Ammon's horn (tissue), 1 donor: Measurements from ENCODE around the gene APPL1.
A peak's percentile ranks its signal among the peaks of the same experiment; 100 is the strongest.

Source experiments
- DNase-seq: peaks from one replicate; pipeline ENCODE4 v3.0.0-alpha.2; 2016; ENCODE audit warnings: low spot score

APPL1 gene, protein sequence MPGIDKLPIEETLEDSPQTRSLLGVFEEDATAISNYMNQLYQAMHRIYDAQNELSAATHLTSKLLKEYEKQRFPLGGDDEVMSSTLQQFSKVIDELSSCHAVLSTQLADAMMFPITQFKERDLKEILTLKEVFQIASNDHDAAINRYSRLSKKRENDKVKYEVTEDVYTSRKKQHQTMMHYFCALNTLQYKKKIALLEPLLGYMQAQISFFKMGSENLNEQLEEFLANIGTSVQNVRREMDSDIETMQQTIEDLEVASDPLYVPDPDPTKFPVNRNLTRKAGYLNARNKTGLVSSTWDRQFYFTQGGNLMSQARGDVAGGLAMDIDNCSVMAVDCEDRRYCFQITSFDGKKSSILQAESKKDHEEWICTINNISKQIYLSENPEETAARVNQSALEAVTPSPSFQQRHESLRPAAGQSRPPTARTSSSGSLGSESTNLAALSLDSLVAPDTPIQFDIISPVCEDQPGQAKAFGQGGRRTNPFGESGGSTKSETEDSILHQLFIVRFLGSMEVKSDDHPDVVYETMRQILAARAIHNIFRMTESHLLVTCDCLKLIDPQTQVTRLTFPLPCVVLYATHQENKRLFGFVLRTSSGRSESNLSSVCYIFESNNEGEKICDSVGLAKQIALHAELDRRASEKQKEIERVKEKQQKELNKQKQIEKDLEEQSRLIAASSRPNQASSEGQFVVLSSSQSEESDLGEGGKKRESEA

DNA sequence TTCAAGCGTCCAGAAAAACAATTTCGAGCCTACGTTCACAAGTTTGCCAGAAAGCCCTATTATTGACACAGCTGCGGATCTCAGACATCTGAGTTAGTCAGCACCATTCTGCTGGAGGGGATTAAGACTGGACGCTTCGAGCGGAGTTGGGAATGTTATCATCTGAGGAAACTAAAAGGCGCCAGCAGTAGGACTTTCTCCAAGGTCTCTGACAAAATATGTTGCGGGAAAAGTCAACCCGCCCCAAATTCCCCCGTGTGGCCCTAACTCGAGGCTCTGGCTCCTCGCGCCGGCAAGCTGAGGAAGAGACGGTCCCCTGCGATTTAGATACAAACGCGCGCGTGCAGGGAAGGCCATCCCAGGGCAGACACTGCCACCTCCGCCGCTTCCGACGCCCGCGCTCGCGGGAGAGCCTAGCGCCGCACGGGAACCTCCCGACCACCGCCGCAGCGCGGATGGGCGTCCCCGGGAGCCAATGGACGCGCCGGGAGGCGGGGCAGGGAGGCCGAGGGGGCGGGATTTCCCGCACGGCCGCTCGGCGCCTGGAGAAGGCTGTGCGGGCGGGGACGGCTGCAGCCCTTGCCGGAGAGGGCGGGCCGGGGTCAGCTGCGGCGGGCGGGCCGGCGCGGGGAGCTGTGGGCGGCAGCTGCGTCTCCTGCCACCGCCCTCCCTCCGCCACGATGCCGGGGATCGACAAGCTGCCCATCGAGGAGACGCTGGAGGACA, at the start of gene APPL1:
Gene APPL1, plus strand, starts transcription at position 526 of the 726 bp plus-strand sequence. Its CDS starts 155 bp downstream, at position 681.
- DNase-seq: peak; percentile 95

DNA sequence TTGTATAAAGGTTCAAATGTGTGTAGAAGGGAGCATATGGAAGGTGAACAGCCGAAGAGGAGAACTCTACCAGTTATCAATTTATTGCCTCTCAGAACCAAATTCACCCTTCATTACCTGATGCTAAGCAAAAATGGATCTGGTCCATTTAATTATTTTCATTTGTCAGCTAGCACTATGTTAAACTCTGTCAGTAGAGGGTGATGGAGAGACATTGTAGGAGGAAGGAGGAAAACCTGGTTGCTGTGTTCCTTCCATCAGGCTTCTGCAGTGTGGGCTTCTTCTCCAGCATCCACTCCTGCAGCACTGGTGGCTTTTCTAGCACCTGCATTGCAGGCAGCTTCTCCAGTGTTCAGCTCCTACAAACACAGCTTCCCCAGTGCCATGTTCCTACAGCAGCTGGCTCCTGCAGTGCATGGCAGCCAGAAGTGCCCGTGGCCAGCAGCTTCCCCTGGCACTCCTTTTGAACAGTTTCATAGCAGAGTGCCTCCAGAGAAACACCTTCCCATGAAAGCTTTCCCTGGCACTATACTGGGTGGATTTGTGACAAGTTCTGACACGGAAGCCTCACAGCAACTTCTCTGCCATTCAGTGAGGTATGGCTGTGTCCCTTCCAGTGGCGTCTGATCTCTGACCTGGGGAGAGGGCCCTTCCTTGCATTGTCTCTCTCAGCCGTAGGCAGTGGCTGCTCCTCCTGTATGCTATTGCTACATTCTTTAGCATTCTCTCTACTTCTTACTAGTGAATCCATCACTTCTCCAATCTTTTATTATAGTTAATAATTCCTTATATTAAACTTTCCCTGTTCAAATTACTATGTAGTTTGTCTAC, 47.7 kb upstream of the APPL1 start:
- DNase-seq: peak; percentile 14

DNA sequence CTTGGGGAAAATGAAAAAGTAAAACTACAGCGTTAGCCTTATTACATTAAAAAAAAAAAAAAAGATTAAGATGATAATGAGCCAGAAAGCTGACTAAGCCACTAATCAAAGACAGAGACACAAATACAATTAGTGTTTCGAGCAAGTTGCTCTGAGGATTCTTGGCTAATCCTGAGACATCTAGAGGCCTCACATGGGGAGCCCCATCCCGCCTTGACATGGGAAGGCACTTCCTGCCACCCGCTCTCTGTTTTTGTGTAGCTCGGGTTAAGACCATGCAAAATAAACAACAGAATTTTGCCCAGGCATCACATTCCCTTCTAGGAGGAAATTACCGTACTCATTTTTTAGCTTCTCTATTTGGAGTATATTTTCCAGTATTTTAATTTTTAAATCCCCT, 43.0 kb upstream of the APPL1 start:
- no peak for DNase-seq

DNA sequence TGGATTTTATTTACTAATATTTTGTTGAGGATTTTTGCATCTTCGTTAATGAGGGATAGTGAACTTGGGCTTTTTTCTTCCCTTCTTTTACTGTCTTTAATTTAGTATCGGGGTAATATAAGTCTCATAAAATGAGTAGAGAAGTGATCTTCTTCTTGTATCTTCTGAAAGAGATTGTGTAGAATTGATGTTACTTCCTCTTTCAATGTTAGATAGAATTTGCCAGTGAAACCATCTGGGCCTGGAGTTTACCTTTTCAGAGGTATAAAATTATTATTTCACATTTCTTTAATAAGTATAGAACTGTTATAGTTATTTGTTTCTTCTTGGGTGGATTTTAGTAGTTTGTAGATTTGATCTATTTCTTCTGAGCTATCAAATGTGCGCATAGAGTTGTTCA, 35.5 kb upstream of the APPL1 start:
- no peak for DNase-seq

DNA sequence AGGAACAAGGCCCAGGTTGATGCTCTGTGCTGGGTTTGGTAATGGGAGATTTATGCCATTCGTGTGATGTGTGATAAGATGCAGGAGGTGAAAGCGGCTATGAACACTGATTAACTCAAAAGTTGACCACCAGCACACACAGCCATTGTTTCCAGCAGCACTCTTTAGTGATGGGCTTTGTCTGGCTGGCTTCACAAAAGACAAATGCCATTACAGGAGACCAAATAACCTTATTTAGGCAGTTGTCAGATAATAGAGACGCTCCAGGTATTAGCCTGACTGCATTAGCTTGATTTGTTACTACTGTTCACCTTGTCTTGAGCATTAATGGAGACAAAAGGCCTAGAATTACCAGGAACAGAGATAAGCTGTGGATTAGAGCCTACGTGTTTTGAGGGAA, 32.9 kb upstream of the APPL1 start:
- no peak for DNase-seq

DNA sequence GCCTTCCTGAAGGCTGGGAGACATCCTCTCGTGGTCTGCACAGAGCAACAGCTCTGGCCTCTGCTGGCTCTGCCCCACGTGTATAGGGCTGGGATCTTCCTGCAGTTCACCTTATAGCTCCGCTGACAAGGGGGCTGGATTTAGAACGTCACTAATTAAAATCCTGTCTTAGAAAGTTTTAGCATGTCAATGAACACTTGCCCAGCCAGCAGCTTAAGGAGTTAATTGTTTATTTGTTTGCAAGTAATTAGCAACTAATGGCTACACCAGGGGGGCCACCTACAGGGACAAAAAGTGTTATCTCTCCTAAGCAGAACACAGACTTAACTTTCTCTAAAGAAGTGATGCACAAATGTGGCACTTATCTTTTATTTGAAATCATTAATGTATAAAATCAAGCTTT, 27.6 kb upstream of the APPL1 start, which contains the start of gene HESX1:
Gene HESX1, minus strand, starts transcription at position 84 of the 403 bp plus-strand sequence. Its CDS starts 60 bp downstream, at position 24.
- DNase-seq: no peak

DNA sequence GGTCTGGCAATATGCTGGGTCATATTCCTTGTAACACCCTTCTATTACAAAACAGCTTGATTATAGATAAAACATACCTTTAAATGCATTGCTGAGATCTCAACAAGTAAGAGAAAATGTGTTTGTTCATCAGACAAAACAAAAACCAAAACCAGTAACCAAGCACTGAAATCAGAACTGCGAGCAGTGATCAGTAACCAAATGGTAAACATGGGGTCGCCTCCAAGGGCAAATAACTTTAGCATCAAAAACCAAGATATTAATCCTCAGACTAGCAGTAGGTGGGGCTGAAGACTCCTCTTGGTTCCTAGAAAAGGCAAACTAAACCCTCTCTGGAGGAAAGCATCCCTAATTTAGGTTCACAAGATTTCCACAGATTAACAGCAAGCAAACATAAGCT, 21.1 kb upstream of the APPL1 start:
- no peak for DNase-seq

DNA sequence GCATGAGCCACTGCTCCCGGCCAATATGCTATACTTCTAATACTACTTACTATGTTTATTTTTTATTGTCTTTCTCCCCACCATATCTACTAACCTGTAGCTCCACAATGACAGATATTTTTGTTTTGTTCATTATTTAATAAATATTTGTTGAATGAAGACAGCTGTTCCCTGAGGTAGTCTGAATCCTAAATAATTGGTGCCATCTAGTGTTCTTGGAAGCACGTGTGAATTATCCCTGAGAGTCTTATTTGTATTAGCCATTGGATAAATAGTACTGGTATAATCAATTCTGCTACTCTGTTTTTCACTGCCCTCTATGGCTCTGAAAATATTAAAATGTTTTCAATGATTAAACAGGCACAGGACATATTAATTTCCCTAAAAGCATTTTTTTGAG, 5.6 kb upstream of the APPL1 start:
- DNase-seq: peak; percentile 38

DNA sequence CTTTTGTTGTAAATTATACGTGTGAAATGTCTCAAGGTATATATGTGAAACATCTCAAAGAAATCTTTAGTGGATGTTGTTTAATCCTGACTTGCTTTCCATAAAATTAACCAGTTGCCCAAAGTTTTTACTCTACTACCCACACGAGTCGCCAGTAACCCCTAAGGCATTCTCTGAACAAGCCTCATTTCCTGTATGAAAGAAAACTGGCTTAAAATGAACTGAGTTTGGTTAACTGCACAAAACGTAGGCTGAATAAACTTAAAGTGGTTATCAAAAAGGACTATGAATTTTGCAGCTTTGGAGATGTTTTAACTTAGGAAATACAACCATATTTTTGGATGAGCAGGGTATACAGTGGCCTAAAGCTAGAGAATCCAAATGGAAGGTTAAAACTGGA, 2.7 kb upstream of the APPL1 start:
- DNase-seq: no peak

DNA sequence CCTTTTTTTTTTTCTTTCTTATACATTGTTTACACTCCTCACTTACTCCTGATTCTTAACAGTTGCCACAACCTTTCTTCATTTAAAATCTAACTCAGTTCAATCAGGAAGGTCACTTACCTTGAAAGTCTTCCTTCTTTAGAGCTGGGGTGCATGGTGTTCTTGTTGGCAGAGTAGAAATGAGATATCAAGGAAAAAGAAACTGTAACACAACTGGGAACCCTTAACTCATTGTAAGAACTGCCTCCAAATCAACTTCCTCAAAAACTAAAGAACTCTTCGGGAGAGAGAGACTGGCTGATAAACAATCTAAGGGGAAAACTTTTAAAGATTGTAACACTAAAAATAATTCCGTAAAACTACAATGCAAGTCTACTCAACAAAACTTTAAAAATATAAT, 1.4 kb upstream of the APPL1 start:
- no peak for DNase-seq

DNA sequence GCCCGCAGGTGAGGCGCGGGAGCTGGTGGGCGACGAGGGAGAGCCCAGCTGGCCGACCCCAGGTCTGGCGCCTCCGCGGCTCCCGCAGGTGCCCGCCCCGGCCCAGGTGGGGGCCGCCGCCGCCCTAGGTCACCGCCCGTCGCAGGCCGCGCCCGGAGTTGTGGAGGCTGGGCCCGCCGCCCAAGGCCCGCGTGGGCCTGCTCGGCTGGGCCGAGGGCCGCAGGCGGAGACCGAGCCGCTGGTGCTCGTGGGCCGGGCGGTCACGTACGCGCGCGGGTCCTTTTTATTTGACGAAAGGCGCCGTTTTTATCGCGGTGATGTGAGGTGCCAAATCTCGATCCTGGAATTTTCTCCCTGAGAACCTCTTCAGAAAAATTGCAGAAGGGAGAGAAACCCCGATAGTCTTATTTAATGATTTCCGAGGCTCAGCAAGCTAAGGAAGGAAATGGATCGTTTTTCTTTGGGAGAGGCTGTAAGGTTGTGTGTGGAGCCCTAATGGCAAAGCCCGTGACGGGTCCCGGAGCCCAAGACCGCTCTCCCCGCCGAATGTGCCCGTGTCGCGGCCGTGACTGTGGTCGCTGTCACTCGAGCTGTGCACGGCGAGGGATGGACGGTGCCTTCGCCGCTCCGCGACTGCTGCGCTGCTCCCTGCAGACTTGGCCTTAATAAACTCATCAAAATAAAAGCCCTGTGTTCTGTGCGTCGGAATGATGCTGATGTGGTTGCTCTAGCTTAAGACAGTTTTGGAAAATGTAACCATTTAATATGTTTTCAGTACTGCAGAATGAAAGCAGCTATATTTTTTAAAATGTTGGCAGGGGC, 612 bp downstream of the APPL1 start:
- DNase-seq: peak; percentile 81

DNA sequence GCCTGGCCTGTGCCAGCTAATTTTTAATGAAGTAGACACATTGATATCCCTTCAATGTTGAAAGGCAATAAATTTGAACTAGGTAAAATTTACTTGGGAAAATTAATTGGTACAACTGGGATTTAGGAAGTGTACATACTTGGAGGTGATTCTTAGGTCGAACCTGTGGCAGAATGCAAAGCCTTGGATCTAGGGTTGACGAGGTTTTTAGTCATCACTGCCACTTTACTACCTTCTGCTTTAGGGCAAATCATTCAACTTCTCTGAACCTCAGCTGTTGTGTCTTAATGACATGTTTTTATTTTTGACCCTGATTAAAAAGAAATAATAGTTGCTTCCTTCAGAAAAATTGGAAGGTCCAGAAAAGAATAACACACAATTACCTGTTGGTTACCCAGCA, 2.5 kb downstream of the APPL1 start:
- no peak for DNase-seq

DNA sequence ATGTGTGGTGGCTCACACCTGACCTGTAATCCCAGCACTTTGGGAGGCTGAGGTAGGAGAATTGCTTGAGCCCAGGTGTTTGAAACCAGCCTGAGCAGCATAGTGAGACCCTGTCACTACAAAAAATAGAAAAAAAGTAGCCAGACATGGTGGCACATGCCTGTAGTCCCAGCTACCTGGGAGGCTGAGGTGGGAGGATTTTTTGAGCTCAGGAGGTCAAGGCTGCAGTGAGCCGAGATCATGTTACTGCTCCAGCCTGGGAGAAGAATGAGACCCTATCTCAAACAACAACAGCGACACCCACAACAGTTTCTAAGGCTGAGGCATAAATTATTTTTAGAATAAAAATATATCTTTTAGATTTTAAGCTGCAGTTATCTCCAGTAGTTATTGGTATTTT, 6.3 kb downstream of the APPL1 start:
- no peak for DNase-seq

DNA sequence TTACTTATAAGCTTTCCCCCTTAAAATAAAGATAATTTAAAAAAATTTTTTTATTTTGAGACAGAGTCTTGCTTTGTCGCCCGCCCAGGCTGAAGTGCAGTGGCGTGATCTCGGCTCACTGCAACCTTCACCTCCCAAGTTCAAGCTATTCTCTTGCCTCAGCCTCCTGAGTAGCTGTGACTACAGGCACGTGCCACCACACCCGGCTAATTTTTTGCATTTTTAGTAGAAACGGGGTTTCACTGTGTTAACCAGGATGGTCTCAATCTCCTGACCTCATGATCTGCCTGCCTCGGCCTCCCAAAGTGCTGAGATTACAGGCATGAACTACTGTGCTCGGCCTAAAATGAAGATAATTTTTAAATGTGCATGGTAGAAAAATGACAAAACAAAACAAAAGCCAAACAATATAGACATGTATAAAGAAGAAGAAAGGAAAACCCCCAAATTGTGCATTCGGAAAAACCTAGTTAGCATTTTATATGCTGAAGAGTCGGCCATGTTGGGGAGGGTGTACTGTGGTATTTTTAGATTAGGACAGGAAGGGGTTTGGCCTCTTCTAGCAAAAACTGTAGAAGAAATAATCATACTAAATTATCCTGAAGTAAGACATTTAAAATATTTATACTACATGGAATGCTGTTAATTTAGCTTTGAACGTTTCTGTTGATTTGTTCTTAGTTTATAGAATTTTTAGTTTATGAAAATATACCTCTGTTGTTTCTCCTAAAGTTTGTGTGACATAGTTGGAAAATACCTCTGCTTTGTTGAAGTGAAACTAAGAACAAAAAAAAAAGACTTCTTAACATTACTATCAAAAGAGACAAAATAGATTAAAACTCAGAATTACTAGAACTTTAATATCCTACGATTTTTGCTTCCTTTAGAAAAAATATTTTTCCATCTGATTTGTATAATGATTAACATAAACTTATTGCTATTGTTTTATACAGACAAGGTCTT, 7.4 kb downstream of the APPL1 start:
- no peak for DNase-seq

DNA sequence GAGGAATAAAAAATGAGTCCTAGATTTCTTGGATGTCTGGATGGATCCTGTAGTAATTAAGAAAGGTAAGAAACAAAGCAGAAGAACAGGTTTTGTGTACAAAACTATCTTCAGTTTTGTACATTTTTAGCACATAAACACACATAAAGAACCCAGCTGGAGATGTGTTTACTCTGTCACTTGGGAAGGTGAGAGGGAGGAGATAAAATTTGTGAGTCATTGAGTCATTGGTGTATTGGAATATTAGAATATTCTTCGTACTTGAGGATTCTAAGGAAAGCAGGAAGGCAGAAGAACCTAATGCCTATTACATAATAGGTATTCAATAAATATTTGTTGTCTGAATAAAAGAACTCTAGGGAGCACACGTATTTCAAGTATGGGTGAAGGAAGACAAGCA, 17.4 kb downstream of the APPL1 start:
- DNase-seq: no peak

DNA sequence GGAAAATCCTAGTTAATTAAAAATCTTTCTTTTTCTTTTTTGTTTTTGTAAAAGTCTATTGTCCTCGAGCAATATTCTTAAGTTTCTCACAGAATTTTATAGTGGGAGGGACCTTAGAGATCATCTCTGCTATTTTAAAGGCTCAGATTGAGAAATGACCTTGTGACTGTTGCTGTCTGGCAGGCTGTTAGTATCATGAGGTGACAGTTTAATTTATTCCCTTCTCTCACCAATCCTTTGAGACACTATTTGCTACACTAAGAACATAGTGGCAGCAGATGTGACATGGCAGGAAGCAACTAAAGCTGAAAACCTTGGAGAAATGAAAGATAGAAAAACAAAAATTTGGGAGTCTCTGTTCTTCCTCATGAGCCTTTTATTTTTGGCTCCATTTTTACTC, 24.9 kb downstream of the APPL1 start:
- DNase-seq: no peak

DNA sequence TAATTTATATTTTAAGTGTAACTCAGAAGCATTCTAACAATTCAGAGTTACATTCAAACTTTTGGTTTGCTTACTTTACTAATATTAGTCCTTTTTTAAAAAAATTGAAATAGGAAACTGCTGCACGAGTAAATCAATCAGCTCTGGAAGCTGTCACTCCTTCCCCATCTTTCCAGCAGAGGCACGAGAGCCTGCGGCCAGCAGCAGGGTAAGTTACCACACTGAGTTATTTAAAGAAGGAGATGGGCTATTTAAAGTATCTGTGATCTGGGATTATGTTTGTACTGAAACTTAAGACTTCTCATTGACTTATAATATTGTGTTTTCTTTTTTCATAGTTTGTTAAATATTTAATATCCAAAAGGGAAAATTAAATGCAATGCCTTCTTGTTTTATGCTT, 29.3 kb downstream of the APPL1 start:
- no peak for DNase-seq

DNA sequence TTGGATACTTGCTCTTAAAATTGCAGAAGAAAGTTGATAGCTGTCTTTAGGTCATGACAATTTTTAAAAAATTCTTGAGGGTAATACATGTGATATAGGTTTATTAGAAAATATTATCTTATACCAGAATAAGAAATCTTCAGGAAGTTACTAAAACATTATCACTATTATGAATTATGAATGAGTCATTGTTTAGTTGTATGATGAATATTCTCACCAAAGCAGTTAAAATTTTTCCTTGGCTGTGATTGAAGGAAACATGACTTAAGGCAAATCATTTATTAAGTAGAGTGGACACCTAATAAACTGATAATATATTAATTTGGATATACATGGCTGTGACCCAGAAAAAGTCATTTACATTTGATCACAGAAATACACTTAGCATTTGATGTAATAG, 30.1 kb downstream of the APPL1 start:
- no peak for DNase-seq

DNA sequence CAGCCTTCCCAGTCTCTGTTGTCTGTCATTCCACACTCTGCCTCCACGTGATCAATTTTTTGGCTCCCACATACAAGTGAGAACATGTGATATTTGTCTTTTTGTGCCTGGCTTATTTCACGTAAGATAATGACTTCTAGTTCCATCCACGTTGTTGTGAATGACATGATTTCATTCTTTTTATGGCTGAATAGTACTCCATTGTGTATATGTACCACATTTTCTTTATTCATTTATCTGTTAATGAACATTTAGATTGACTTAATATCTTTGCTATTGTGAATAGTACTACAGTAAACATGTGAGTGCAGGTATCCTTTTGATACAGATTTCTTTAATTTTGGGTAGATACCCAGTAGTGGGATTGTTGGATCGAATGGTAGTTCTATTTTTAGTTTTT, 33.6 kb downstream of the APPL1 start:
- no peak for DNase-seq

DNA sequence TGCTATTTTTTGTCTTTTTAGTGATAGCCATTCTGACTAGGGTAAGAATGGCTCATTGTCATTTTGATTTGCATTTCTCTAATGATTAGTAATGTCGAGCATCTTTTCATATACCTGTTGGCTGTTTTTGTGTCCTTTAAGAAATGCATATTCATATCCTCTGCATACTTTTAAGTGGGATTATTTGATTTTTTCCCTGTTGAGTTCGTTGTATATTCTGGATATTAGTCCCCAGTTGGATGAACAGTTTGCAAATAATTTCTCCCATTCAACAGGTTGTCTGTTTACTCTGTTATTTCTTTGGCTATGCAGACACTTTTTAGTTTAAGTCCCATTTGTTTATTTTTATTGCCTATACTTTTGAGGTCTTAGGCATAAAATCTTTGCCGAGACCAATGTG, 34.4 kb downstream of the APPL1 start:
- DNase-seq: no peak
